GOT3 (cell line): ENCODE measurements around the gene ZNF32.
"Not testable (repeated sequence)": the region's sequence is repeated elsewhere in the genome, so short reads cannot be mapped to it uniquely, and the experiment has no call there.

Experiments
- DNase-seq: peaks from one replicate; lab custom pipeline; 2025; ENCODE audit warnings: mixed read lengths; lab: John Stamatoyannopoulos, UW

The ZNF32 gene

GRCh38 chr10:43680035-43680434 is 31.4 kb upstream of the ZNF32 start:
- no peak for DNase-seq

- DNase-seq = no peak
Measured at GRCh38 chr10:43679509-43679908, 30.8 kb upstream of the ZNF32 start.

- DNase-seq = no peak
Measured at GRCh38 chr10:43678654-43679053, 30.0 kb upstream of the ZNF32 start.

- no peak for DNase-seq
Measured at GRCh38 chr10:43676901-43677300, 28.2 kb upstream of the ZNF32 start.

GRCh38 chr10:43676331-43676730 is 27.6 kb upstream of the ZNF32 start:
- DNase-seq = no peak

DNA sequence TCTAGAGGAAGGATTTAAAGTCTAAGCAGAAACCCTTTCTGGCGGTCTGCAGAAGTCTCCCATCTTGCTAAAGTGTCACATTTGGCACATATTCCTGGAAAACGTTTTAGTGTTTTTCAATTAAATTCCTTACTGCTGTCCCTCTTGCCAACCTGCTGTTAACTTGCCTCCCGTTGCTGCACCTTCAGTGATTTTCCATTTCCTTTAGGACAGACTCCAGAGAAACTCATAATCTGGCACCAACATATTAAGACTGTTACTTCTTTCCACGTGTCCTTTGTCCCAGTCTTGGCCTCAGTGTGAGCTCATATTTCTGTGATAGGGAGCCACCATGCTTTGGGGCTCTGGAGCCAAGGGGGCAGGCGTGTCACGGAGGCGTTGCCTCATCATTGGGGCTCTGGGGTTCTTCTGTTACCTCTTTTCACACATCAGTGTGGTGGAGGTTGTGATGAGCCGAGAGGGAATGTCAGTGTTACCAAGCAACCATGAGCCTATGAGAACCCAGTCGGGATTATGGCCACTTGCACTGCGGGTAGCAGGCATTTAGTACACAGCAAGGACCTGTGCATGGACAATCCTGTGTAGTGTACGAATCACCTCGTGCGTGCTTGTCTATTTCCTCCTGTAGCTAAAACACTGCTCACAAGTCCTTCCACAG is 26.0 kb upstream of the ZNF32 start:
- no peak for DNase-seq

GRCh38 chr10:43673471-43673870 is 24.8 kb upstream of the ZNF32 start:
- DNase-seq = no peak

- no peak for DNase-seq
Measured at GRCh38 chr10:43671659-43672531, 23.2 kb upstream of the ZNF32 start.

DNA sequence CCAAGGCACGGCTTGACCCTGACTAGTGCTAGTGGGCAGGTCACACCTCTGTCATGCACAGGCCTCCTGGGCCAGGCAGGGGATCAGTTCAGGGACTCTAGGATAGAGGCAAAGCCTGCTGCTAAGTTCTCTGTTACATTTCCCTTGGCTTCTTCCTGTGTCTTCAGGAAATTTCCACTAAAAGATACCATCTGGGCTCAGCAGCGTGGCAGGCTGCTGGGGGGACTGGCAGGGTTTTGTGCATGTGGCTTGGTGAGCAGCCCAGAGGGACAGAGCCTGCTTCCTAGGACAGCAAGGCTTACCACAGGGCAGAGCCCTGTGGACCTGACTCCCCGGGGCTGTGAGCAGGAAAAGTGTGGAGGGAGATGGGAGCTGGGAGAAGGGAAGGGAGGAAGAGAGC is 20.7 kb upstream of the ZNF32 start:
- no peak for DNase-seq

GRCh38 chr10:43667761-43668386 is 19.2 kb upstream of the ZNF32 start:
- no peak for DNase-seq

DNA sequence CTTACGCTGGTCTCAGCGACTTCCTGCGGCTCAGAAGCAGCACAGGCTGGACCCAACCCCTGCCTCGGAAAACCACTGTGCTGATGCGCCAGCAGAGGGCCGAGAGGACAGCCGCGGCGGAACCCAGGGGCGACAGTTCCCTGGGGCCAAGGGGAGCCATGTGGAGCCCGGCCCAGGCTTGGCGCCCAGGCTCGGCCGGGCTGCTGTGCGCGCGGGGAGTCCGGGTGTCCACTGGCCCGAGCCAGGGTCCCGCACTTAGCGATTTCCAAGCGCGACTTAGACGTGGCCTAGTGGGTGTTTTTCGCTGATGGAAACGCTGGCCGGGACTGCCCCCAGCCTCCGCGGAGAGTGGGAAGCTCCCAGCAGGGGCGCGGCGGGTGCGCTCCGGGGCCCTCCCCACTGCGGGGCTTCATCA is 18.6 kb upstream of the ZNF32 start:
- DNase-seq = no peak

GRCh38 chr10:43666552-43666951 is 17.9 kb upstream of the ZNF32 start:
- no peak for DNase-seq

- no peak for DNase-seq
Measured at GRCh38 chr10:43665054-43665453, 16.4 kb upstream of the ZNF32 start.

- DNase-seq = no peak
Measured at GRCh38 chr10:43658227-43658626, 9.5 kb upstream of the ZNF32 start.

- no peak for DNase-seq
Measured at GRCh38 chr10:43655311-43655710, 6.6 kb upstream of the ZNF32 start.

GRCh38 chr10:43653746-43654145 is 5.1 kb upstream of the ZNF32 start:
- no peak for DNase-seq

- DNase-seq = no peak
Measured at GRCh38 chr10:43649185-43649523, 473 bp upstream of the ZNF32 start.

DNA sequence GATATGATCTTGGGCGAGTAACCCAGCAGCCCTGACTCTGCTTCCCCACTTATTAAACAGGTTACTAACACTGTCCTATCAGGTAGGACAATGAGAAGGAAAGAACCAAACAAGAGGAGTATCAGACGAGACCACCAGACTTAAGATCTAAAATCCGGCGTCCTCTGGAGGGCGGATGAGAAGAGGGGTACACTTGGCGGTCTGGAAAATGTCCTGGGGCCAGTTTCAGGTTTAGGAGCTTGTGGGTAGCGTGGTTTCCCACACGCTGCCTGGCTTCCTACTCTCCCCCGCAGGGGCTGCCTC is 635 bp downstream of the ZNF32 start:
- no peak for DNase-seq

GRCh38 chr10:43647576-43647975 is 1.1 kb downstream of the ZNF32 start:
- DNase-seq = no peak

GRCh38 chr10:43645866-43646265 is 2.8 kb downstream of the ZNF32 start:
- DNase-seq = no peak

- DNase-seq = no peak
Measured at GRCh38 chr10:43644252-43644651, 4.4 kb downstream of the ZNF32 start.

GRCh38 chr10:43640603-43641002 is 8.1 kb downstream of the ZNF32 start:
- no peak for DNase-seq

GRCh38 chr10:43635816-43636215 is 12.9 kb downstream of the ZNF32 start:
- not testable (repeated sequence) for DNase-seq
